Fibroblast of lung (primary cell): ENCODE results near the gene GPC2. TPM values are rescaled to one million over a fixed set of nuclear protein-coding genes. Genes with fewer than 3 reads are reported as not detected.

Source experiments
- DNase-seq, 2 donors: peaks; one replicate each; pipeline versions ENCODE4 v3.0.0 to v3.0.0-alpha.2; 2010; ENCODE audit warnings: low read depth in 2 of 2
- H2AFZ ChIP-seq: 2 replicates; pipeline ENCODE4 v1.5.1; 2012; ENCODE audit warnings: low read length, control low read depth, inconsistent platforms
- H3K27ac ChIP-seq: 2 replicates; pipeline ENCODE4 v1.5.1; 2011; ENCODE audit warnings: low read length, control low read depth; ENCODE audit not compliant: insufficient read depth
- H3K27me3 ChIP-seq: 2 replicates; pipeline ENCODE4 v1.5.1; 2011; ENCODE audit warnings: mild to moderate bottlenecking, low read length; ENCODE audit not compliant: control insufficient read depth, insufficient read depth
- H3K36me3 ChIP-seq: 2 replicates; pipeline ENCODE4 v1.5.1; 2011; ENCODE audit warnings: low read length; ENCODE audit not compliant: control insufficient read depth, insufficient read depth
- H3K4me1 ChIP-seq: 2 replicates; pipeline ENCODE4 v1.5.1; 2011; ENCODE audit warnings: low read length; ENCODE audit not compliant: control insufficient read depth, insufficient read depth; ENCODE audit errors: extremely low read depth
- H3K4me2 ChIP-seq: 2 replicates; pipeline ENCODE4 v1.5.1; 2011; ENCODE audit warnings: low read length, control low read depth; ENCODE audit not compliant: insufficient read depth; ENCODE audit errors: extremely low read depth
- H3K4me3 ChIP-seq, 4 experiments: fragments of 200-600 bp in 1 of 4; sonication (generic) in 1 of 4; replicated peaks in 1 of 4; 2 replicates each; pipeline ENCODE4 v1.5.1; 2011 to 2016; ENCODE audit warnings: low read length in 4 of 4, low read depth in 3 of 4, mild to moderate bottlenecking in 3 of 4, control low read depth in 2 of 4, inconsistent platforms in 1 of 4, mixed read lengths in 1 of 4; ENCODE audit not compliant: insufficient read depth in 1 of 4; ENCODE audit errors: control extremely low read depth in 1 of 4
- H3K79me2 ChIP-seq: 2 replicates; pipeline ENCODE4 v1.5.1; 2012; ENCODE audit warnings: mild to moderate bottlenecking, low read length, inconsistent platforms; ENCODE audit not compliant: control insufficient read depth, insufficient read depth
- H3K9ac ChIP-seq: 2 replicates; pipeline ENCODE4 v1.5.1; 2011; ENCODE audit warnings: mild to moderate bottlenecking, low read length, control low read depth; ENCODE audit not compliant: insufficient read depth
- H3K9me3 ChIP-seq: 2 replicates; pipeline ENCODE4 v1.5.1; 2012; ENCODE audit warnings: low read depth, low read length; ENCODE audit not compliant: control insufficient read depth, insufficient read depth
- H4K20me1 ChIP-seq: 2 replicates; pipeline ENCODE4 v1.5.1; 2011; ENCODE audit warnings: low read length; ENCODE audit not compliant: control insufficient read depth, insufficient read depth; ENCODE audit errors: extremely low read depth
- EZH2 ChIP-seq: IDR thresholded peaks from 2 replicates; pipeline ENCODE4 v1.5.1; 2012; ENCODE audit warnings: low read length, control low read depth, mild to moderate bottlenecking; ENCODE audit errors: missing control alignments
- polyA plus RNA-seq, 2 donors: library from polyadenylated mRNA; depleted of rRNA in 1 of 2; stranded (reverse) in 1 of 2; unstranded in 1 of 2; fragments of >200 nt; gene quantifications; 2 replicates each; pipeline ENCODE4 v1.2.1, GENCODE V29; 2011 to 2012; ENCODE audit warnings: missing spikeins in 1 of 2
- total RNA-seq: library from RNA; depleted of rRNA; stranded (reverse); fragments of >200 nt; gene quantifications from 2 replicates; pipeline ENCODE4 v1.2.1, GENCODE V29; 2014
- TF ChIP-seq, protein P1 (sequence below), 2 donors: IDR thresholded peaks in 1 of 2; conservative IDR thresholded peaks in 1 of 2; 1 replicate in 1 of 2; 2 replicates in 1 of 2; pipeline ENCODE4 v1.5.1; 2011 to 2012; ENCODE audit warnings: low read length in 2 of 2, control low read depth in 1 of 2, inconsistent platforms in 1 of 2, low read depth in 1 of 2, mild to moderate bottlenecking in 1 of 2

The GPC2 gene
- total and polyA plus RNA-seq, 2 donors (not counting 1 experiment from before 2014, with no cell fraction given): 0.35 to 2.3 TPM

DNA sequence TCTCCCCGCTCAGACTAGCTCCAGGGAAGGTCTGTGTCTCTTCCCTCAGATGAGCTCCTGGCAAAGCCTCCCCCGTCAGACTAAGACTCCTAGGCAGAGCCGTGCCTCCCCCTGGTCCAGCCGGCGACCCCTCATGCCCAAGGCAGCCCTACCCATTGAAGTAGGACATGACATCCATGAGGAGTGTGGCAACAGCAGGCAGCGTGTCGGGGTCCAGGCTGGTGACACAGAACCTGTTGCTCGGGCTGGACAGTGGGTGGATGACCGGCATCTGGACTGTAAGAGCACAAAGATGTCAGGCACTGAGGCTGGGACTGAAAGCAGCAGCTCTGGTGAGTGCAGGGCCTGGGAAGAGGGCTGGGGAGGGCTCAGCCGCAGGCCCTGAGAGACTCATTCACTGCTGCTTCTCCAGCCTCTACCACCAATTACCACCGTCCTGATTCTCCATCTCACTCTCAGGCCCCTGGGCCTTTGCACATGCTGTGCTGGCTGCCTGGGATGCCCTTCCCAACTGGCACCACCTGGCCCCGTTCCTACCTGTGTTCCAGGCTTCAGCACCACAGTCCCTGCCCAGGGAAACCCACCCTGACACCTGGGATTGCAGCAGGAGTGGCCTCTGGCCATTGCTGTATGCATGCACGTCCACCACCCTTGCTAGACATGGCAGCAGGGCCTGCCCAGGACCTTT is 45.4 kb upstream of the GPC2 start:
- no peak for DNase-seq
- no peaks in the 10 kb centered on the region for H3K9me3 ChIP-seq
- H3K27ac ChIP-seq: no peak overlapping the region
- no peak overlapping the region for H3K4me2 ChIP-seq
- H3K36me3 ChIP-seq: no peaks in the 10 kb centered on the region
- H4K20me1 ChIP-seq: no peaks in the 10 kb centered on the region
- no peak overlapping the region for H3K4me3 ChIP-seq
- H3K79me2 ChIP-seq: no peaks in the 10 kb centered on the region
- TF ChIP-seq, protein P1, sequence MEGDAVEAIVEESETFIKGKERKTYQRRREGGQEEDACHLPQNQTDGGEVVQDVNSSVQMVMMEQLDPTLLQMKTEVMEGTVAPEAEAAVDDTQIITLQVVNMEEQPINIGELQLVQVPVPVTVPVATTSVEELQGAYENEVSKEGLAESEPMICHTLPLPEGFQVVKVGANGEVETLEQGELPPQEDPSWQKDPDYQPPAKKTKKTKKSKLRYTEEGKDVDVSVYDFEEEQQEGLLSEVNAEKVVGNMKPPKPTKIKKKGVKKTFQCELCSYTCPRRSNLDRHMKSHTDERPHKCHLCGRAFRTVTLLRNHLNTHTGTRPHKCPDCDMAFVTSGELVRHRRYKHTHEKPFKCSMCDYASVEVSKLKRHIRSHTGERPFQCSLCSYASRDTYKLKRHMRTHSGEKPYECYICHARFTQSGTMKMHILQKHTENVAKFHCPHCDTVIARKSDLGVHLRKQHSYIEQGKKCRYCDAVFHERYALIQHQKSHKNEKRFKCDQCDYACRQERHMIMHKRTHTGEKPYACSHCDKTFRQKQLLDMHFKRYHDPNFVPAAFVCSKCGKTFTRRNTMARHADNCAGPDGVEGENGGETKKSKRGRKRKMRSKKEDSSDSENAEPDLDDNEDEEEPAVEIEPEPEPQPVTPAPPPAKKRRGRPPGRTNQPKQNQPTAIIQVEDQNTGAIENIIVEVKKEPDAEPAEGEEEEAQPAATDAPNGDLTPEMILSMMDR (conservative IDR thresholded peaks at IDR 0.05 in 1 of 2, IDR thresholded peaks at IDR 0.05 in 1 of 2; ENCODE audit: low read depth in 1 of 2, low read length in 2 of 2): no peak
- TF ChIP-seq EZH2: no peak
- H3K9ac ChIP-seq: no peak overlapping the region
- H2AFZ ChIP-seq: no peak overlapping the region
- no peaks in the 10 kb centered on the region for H3K27me3 ChIP-seq
- no peaks in the 10 kb centered on the region for H3K4me1 ChIP-seq

DNA sequence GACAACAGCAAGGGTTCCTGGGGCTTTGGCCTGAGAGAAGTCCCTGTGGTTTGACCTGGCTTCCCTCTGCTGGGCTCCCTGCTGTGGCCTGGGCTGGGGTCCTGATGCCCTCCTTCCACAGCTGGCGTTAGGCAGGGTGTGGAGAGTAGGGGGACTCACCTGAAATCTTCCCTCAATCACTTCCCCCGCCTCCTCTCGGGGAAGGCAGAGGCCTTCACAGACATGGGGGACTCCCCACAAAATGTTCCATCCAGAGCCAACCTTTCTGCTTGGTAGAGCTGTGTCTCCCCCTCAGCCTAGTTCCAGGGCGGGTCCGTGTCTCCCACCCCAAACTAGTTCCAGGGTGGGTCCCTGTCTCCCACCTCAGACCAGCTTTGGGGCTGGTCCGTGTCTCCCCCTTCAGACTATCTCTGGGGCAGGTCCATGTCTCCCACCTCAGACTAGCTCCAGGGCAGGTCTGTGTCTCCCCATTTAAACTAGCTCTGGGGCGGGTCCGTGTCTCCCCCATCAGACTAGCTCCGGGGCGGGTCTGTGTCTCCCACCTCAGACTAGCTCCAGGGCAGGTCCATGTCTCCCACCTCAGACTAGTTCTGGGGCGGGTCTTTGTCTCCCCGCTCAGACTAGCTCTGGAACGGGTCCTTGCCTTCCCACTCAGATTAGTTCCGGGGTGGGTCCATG is 44.7 kb upstream of the GPC2 start:
- H2AFZ ChIP-seq: no peak overlapping the region
- H3K4me3 ChIP-seq: no peak overlapping the region
- no peak overlapping the region for H3K9ac ChIP-seq
- no peak overlapping the region for H3K4me2 ChIP-seq
- no peaks in the 10 kb centered on the region for H3K27me3 ChIP-seq
- no peaks in the 10 kb centered on the region for H3K4me1 ChIP-seq
- H3K27ac ChIP-seq: no peak overlapping the region
- H3K79me2 ChIP-seq: no peaks in the 10 kb centered on the region
- H4K20me1 ChIP-seq: no peaks in the 10 kb centered on the region
- no peaks in the 10 kb centered on the region for H3K36me3 ChIP-seq
- TF ChIP-seq, protein P1 (conservative IDR thresholded peaks at IDR 0.05 in 1 of 2, IDR thresholded peaks at IDR 0.05 in 1 of 2; ENCODE audit: low read depth in 1 of 2, low read length in 2 of 2): no peak
- no peak for TF ChIP-seq EZH2
- no peaks in the 10 kb centered on the region for H3K9me3 ChIP-seq
- DNase-seq: no peak

DNA sequence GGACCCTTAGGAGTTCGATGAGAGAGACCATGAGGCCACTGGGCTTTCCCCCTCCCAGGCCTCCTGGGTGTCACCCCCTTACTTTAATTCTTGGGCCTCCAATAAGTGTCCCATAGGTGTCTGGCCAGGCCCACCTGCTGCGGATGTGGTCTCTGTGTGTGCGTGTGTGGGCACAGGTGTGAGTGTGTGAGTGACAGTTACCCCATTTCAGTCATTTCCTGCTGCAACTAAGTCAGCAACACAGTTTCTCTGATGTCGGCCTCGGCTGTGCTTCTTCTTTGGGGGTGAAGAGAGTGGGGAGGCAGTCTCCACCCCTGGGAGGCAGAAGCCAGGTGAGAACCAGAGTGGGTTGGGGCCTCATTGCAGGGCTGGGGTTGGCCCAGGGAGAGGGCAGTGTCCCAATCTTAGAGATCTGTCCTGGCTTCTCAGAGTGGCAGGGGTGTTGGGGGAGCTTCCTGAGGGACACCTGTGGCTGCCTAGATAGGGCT is 44.1 kb upstream of the GPC2 start:
- TF ChIP-seq EZH2: no peak
- TF ChIP-seq, protein P1 (conservative IDR thresholded peaks at IDR 0.05 in 1 of 2, IDR thresholded peaks at IDR 0.05 in 1 of 2; ENCODE audit: low read depth in 1 of 2, low read length in 2 of 2): no peak

More for the DNA sequence above, 44.1 kb upstream of the GPC2 start:
- H3K9me3 ChIP-seq: no peaks in the 10 kb centered on the region
- no peaks in the 10 kb centered on the region for H3K4me1 ChIP-seq
- H3K36me3 ChIP-seq: no peaks in the 10 kb centered on the region
- H3K27ac ChIP-seq: no peak overlapping the region
- no peak overlapping the region for H3K4me2 ChIP-seq
- no peaks in the 10 kb centered on the region for H4K20me1 ChIP-seq
- no peaks in the 10 kb centered on the region for H3K79me2 ChIP-seq
- H3K4me3 ChIP-seq: no peak overlapping the region
- no peak for DNase-seq
- H3K9ac ChIP-seq: no peak overlapping the region
- no peak overlapping the region for H2AFZ ChIP-seq
- H3K27me3 ChIP-seq: no peaks in the 10 kb centered on the region
